Panc1 (cell line): Measurements from ENCODE around the gene PARD3. TPM values are rescaled to one million over a fixed set of nuclear protein-coding genes. Genes with fewer than 3 reads are reported as not detected.

Experiments used
- ATAC-seq: fragments of 200-7000 bp; cut with Tn5 transposase; 2 replicates; pipeline ENCODE4 v1.9.1; 2020; ENCODE audit warnings: mild to moderate bottlenecking, moderate library complexity
- BruUV-seq: library from RNA; stranded (reverse); fragments of 400-500 nt; replicated peaks from 2 replicates; lab custom pipeline; 2021; lab: Mats Ljungman, UMichigan
- CTCF ChIA-PET: fragments of 300-600 bp; sonication (Branson Sonifier 250); formaldehyde crosslinking; loops from one replicate; lab custom pipeline; 2022; ENCODE audit warnings: antibody characterized with exemption; lab: Charles Lee
- POLR2A ChIA-PET: fragments of 300-600 bp; sonication (Branson Sonifier 250); formaldehyde crosslinking; loops from one replicate; lab custom pipeline; 2022; ENCODE audit warnings: antibody characterized with exemption; lab: Charles Lee
- DNase-seq: peaks from one replicate; pipeline ENCODE4 v3.0.0-alpha.2; 2010; ENCODE audit warnings: low read depth, low spot score
- H3K27ac ChIP-seq: 2 replicates; pipeline ENCODE4 v1.5.1; 2011; ENCODE audit warnings: mild to moderate bottlenecking, low read length, inconsistent platforms
- H3K27me3 ChIP-seq: fragments of 200-500 bp; sonication (Bioruptor generic); 2 replicates; pipeline ENCODE4 v1.6.0; 2014; ENCODE audit warnings: low read length, inconsistent platforms; ENCODE audit not compliant: control insufficient read depth, insufficient read depth
- H3K36me3 ChIP-seq: fragments of 200-500 bp; sonication (Bioruptor generic); 2 replicates; pipeline ENCODE4 v1.5.1; 2014; ENCODE audit warnings: inconsistent platforms, mild to moderate bottlenecking, low read length, moderate library complexity; ENCODE audit not compliant: control insufficient read depth, insufficient read depth
- H3K4me1 ChIP-seq: 2 replicates; pipeline ENCODE4 v1.5.1; 2011; ENCODE audit warnings: inconsistent platforms, mild to moderate bottlenecking, low read length, moderate library complexity; ENCODE audit not compliant: control insufficient read depth, insufficient read depth
- H3K4me3 ChIP-seq, 2 experiments: 2 replicates each; pipeline ENCODE4 v1.5.1; 2011 to 2012; ENCODE audit warnings: low read depth in 2 of 2, low read length in 2 of 2, mild to moderate bottlenecking in 2 of 2, inconsistent platforms in 1 of 2, moderate library complexity in 1 of 2
- H3K9me3 ChIP-seq: fragments of 200-500 bp; sonication (Bioruptor generic); 2 replicates; pipeline ENCODE4 v1.5.1; 2014; ENCODE audit warnings: low read depth, mild to moderate bottlenecking, inconsistent platforms, low read length, moderate library complexity; ENCODE audit not compliant: control insufficient read depth, insufficient read depth
- CTCF ChIP-seq: fragments of 450-650 bp; IDR thresholded peaks from 2 replicates; pipeline ENCODE4 v1.5.1; 2017; ENCODE audit warnings: mild to moderate bottlenecking
- POLR2AphosphoS5 ChIP-seq: IDR thresholded peaks from 2 replicates; pipeline ENCODE4 v1.6.1; 2012; ENCODE audit warnings: mild to moderate bottlenecking, low read depth, low read length, moderate library complexity
- REST ChIP-seq, 2 experiments: IDR thresholded peaks; 2 replicates each; pipeline ENCODE4 v1.6.1; 2011 to 2012; ENCODE audit warnings: low read depth in 2 of 2, control low read depth in 1 of 2, low read length in 1 of 2, mild to moderate bottlenecking in 1 of 2, moderate library complexity in 1 of 2; ENCODE audit not compliant: insufficient read depth in 1 of 2
- SIN3A ChIP-seq: IDR thresholded peaks from 2 replicates; pipeline ENCODE4 v1.6.1; 2012; ENCODE audit warnings: low read depth, mild to moderate bottlenecking, low read length, moderate library complexity, borderline replicate concordance; ENCODE audit not compliant: insufficient read depth
- TCF7L2 ChIP-seq: IDR thresholded peaks from 2 replicates; pipeline ENCODE4 v1.6.1; 2011; ENCODE audit warnings: mild to moderate bottlenecking, low read depth, low read length, inconsistent platforms
- in situ Hi-C: cut with HindIII; loops from 2 replicates; pipeline ENCODE4 v1.10.0; 2016; ENCODE audit warnings: low sequenced_read_pairs, low pct_unique_long_range_greater_than_20kb
- intact Hi-C: fragments of 100-400 bp; cut with micrococcal nuclease; formaldehyde crosslinking; loops from one replicate; pipeline ENCODE4 v1.10.0; 2022; ENCODE audit not compliant: unreplicated experiment
- total RNA-seq: library from RNA; stranded (reverse); gene quantifications from one replicate; pipeline ENCODE4 v1.2.1, GENCODE V29; 2021; ENCODE audit not compliant: unreplicated experiment

Gene PARD3
- total RNA-seq, 1 experiment from 2014 or later = 29.8 TPM

GRCh38 chr10:34710391-34710751, 104.7 kb downstream of the PARD3 start:
- in situ Hi-C loops = no loop called here
- peaks cover 18% of the 10 kb centered on the region for H3K4me1 ChIP-seq
- TF ChIP-seq TCF7L2 (no peak), REST (IDR thresholded peaks at IDR 0.05; ENCODE audit: insufficient read depth in 1 of 2, low read depth in 2 of 2, low read length in 1 of 2) (no peak), CTCF (no peak), SIN3A (no peak), POLR2AphosphoS5 (no peak)
- H3K36me3 ChIP-seq = no peaks in the 10 kb centered on the region
- intact Hi-C loops = no loop called here
- ATAC-seq = no peak
- POLR2A ChIA-PET = no interaction called here
- no peaks in the 10 kb centered on the region for H3K9me3 ChIP-seq
- no peak for DNase-seq
- no TSS peak for BruUV-seq
- no peak overlapping the region for H3K27ac ChIP-seq
- CTCF ChIA-PET = no interaction called here
- H3K4me3 ChIP-seq = no peak overlapping the region
- H3K27me3 ChIP-seq = no peaks in the 10 kb centered on the region

GRCh38 chr10:34709637-34710390, 105.3 kb downstream of the PARD3 start:
- no TSS peak for BruUV-seq
- in situ Hi-C loops (no loop called here), intact Hi-C loops (no loop called here)
- Histone ChIP-seq H3K27ac (no peak overlapping the region), H3K36me3 (no peaks in the 10 kb centered on the region), H3K27me3 (no peaks in the 10 kb centered on the region), H3K4me3 (no peak overlapping the region), H3K4me1 (peaks cover 18% of the 10 kb centered on the region), H3K9me3 (no peaks in the 10 kb centered on the region)
- CTCF ChIA-PET = interaction anchor here (1.1 kb wide), 1 partner anchor 101 kb away, joined by 3 read pairs; no protein-coding TSS in a partner anchor
- POLR2A ChIA-PET = no interaction called here
- DNase-seq (no peak), ATAC-seq (no peak)
- TF ChIP-seq CTCF (no peak), POLR2AphosphoS5 (no peak), REST (IDR thresholded peaks at IDR 0.05; ENCODE audit: insufficient read depth in 1 of 2, low read depth in 2 of 2, low read length in 1 of 2) (no peak), TCF7L2 (no peak), SIN3A (no peak)
